RCC 7860 (cell line): Measurements from ENCODE around the gene SNRPD1.
"Not testable (repeated sequence)": the region's sequence is repeated elsewhere in the genome, so short reads cannot be mapped to it uniquely, and the experiment has no call there.

Experiments used
- DNase-seq: peaks from one replicate; pipeline ENCODE4 v3.0.0-alpha.2; 2015; ENCODE audit warnings: low spot score
- FAIRE-seq: peaks from 2 replicates; lab custom pipeline; 2012; peaks lifted over from hg19 to GRCh38; lab: Jason Lieb, UNC

Gene SNRPD1

DNA sequence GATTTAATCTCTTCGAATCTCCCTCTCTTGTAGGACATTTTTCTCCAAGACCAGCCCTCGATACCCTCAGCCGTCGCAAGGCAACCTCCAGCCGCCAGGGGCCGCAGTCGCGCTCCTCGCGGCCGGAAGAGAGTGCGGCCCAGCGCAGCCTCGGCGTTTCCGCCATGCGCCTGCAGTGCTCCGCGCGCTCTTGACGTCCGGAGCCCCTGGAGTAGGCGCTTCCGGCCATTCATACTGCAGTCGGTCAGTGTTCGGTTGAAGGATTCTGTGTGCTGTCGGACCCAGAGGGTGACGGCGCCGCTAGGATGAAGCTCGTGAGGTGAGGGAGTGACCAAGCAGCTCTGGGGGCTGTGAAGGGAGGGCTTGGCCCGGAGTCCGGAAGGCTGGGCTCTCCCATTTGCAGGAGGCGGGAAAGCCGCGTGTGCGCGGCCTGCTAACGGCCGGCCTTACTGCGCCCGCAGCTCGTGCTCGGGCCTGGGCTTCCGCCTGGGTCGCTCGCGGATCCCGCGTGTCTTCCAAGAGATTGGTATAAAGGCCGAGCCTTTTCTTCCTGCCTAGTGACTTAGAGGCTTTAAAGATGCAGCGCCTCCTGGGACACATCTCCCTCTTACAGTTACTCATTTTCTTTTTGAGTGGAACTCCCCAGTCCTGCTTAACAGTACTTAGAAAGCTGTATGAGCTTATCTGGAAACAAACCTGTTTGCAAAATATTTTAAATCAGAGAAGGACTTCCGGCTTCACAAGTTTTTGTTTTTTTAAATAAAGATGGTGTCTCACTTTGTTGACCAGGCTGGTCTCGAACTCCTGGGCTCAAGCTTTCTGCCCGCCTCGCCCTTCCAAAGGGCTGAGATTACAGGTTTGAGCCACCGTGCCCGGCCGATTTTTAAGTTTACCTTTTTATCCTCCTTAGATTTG lies at the start of gene SNRPD1:
SNRPD1 (plus strand) TSS at position 190 of the 915 bp plus-strand sequence; CDS start at position 306, 116 bp downstream.
- no peak for FAIRE-seq
- peak; percentile 78 for DNase-seq

GRCh38 chr18:21571772-21572171 lies 40.3 kb upstream of the SNRPD1 start:
- FAIRE-seq (no peak), DNase-seq (no peak)

DNA sequence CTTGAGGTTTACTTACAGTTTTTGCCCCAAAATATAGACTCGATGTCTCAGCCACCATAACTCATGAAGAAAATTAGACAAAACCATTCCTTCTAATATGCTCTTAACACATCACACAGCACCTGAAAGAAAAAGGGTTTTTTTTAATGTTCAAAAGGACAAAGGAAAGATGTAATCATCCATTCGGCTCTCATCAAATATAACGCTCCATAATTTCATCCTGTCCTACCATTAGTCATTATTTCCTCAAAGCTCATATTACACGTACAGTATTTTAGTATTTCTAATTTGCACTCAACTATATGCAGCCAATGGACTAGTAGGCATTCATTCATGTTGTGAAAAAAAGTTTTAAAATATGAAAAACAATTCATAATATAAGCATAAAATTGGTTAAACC lies 36.5 kb upstream of the SNRPD1 start:
- DNase-seq: no peak
- no peak for FAIRE-seq

GRCh38 chr18:21584391-21584790 lies 27.7 kb upstream of the SNRPD1 start:
- no peak for DNase-seq
- no peak for FAIRE-seq

GRCh38 chr18:21592361-21592760 lies 19.8 kb upstream of the SNRPD1 start:
- not testable (repeated sequence) for DNase-seq, FAIRE-seq

DNA sequence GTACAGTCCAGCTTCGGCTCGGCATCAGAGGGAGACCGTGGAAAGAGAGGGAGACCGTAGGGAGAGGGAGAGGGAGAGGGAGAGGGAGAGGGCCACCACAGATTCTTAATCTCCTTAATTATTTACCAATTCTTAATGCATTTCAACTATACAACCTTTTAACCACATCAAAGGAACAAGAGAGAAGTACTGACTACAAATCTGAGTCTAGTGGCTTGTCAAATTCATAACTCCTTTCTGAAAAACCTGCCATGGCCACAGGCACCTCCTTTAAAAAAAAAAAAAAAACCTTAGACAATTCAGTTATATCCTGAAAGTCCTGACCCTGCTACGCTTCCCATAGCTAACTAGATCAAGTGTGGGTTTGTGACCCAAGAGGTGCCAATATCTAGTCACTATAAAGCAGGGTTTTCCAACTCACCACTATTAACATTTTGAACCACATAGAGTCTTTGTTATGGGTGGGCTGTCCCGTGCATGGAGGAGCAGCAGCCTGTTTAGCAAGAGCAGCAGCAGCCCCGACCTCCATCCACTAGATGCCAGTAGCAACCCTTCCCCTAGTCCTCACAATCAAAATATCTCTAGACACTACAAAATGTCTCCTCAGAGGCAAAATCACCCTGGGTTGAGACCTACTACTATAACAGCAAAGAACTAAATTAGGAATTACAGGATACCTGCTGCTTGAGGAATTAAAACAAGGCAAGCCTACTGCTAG lies 18.4 kb upstream of the SNRPD1 start:
- DNase-seq: no peak
- no peak for FAIRE-seq

DNA sequence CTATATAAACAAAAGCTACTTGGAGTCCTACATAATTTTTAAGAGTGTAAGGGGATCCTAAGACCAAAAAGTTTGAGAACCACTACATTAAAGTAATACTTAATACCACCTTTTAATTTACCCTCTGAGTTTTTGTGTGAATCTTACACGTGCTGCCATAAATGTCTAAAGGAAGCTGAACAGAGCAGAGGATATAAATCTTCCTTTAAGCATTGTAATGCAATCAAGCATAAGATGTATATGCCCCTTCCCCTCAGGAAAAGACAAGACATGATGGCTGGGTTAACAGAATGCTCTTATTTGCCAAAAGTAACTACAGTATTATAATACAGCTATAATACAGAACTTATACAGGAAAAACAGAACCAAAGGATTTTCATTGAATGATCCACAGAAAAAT lies 14.5 kb upstream of the SNRPD1 start:
- DNase-seq (no peak), FAIRE-seq (no peak)

GRCh38 chr18:21598726-21599584 lies 13.2 kb upstream of the SNRPD1 start:
- DNase-seq (peak; percentile 41), FAIRE-seq (no peak)

DNA sequence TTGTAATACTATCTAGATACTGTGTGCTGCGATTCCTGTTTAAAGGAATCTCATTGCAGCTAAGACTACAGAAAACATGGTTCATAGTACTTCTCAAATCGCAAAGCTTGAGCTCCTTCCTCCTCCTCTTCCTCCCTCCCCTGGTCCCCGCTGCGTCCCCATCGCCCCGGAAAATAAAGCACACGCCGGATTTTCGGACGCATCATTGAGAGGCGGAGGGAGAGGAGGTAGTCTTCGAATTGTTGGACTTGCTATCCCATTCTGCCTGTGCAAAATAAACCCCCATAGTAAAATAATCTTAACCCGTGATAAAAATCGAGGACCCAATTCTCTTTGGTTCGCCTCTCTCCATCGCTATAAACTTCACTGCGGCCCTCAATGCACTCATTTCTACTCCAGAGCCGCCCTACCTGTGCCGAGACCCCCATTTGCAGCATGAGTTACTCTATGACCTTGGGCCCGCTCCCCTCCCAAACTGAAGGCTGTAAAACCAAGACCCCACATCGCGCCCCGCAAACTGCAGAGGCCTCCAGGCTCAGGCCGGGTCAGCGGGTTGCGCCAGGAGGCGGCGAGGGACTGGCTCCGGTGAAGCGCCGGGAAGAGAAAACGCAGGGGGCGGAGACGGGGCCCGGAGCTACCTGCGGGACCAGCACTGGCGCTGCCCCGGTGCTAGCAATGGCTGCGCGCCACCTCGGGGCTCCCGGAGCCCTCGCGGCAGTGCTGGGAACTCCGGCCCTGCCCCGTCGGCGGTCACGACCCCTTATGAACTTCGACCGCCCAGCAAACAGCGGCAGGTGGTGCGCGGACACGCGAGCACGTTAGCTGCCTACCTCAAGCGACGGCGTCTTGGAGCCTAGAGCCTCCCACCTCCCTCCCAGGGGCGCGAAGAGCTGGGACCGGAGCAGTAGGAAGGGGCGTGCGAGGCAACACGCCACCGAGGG lies 12.3 kb upstream of the SNRPD1 start:
- DNase-seq (no peak), FAIRE-seq (no peak)

DNA sequence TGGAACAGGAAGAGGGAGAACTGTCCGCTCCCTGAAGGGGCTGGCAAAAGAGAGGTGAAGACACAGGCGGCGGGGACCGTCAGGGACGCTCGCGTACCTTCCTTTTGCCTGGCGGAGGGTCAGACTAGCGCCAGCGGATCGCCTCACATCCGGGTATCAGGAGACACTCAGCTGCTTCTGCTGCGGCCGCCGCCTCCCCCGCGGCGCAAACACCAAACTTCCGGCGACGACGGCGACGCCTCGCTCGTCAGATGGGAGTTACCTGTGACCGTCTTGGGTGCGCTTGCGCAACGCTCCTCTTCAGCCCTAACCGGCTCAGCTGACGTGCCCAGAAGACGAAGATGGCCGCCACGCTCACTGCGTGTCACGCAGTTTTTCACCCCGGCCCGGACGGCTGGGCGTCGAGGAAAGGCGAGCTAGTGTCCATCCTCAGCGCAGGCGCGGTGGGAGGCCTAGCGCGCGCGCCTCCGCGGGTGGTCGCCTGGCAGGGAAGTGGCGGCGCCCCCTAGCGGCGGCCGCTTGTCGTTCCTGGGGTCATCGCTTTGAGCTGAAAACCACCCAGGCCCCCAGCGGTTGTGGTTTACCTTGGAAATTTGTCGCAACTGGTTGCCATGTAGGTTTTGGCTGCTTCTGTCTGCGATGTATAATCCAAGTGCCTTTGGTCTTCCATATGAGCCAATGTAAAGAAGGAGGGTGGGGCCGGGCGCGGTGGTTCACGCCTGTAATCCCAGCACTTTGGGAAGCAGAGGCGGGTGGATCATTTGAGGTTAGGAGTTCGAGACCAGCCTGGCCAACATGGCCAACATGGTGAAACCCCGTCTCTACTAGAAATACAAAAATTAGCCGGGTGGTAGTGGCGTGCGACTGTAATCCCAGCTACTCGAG lies 11.3 kb upstream of the SNRPD1 start, which contains the start of gene ESCO1:
ESCO1 (minus strand) TSS at position 179 of the 885 bp plus-strand sequence. CDS start 25,861 bp downstream, outside the sequence.
- FAIRE-seq (peak; percentile 38), DNase-seq (peak; percentile 97)

- no peak for FAIRE-seq
- DNase-seq: no peak
Observed at GRCh38 chr18:21602299-21602587, 9.9 kb upstream of the SNRPD1 start.

GRCh38 chr18:21604671-21605070 lies 7.4 kb upstream of the SNRPD1 start:
- no peak for DNase-seq
- FAIRE-seq: no peak

DNA sequence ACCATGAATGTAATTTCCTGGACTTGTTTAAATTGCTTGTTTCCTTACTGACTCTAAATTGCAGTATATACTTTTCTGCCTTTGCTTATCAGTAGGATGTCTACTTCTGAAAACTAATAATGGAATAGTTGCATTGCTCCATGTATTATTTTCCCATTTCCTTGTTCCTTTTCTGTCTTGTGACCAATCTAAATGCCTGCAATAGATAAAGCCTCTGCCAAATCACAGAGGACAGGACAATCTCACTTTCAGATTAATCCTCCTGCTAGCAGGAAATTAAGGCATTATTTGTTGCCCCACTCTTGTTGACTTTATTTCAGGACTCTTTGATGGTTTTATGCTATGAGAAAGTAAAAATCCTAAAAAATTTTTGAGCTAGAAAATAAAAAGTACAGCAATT lies 6.9 kb upstream of the SNRPD1 start:
- DNase-seq (no peak), FAIRE-seq (no peak)

GRCh38 chr18:21611401-21612124 lies 551 bp upstream of the SNRPD1 start:
- not testable (repeated sequence) for DNase-seq

DNA sequence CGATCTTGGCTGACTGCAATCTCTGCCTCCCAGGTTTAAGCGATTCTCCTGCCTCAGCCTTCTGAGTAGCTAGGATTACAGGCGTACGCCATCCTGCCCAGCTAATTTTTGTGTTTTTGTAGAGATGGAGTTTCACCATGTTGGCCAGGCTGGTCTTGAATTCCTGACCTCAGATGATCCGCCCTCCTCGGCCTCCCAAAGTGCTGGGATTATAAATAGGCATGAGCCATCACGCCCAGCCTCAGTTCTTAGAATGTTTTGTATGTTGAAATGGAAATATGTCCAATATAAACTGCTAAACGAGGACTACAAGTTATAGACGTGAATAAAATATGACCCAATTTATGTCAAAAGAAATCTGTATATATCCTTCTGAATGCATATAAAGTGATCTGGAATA lies 9.5 kb downstream of the SNRPD1 start:
- not testable (repeated sequence) for FAIRE-seq, DNase-seq

More at GRCh38 chr18:21611401-21612124, 551 bp upstream of the SNRPD1 start:
- FAIRE-seq: not testable (repeated sequence)

DNA sequence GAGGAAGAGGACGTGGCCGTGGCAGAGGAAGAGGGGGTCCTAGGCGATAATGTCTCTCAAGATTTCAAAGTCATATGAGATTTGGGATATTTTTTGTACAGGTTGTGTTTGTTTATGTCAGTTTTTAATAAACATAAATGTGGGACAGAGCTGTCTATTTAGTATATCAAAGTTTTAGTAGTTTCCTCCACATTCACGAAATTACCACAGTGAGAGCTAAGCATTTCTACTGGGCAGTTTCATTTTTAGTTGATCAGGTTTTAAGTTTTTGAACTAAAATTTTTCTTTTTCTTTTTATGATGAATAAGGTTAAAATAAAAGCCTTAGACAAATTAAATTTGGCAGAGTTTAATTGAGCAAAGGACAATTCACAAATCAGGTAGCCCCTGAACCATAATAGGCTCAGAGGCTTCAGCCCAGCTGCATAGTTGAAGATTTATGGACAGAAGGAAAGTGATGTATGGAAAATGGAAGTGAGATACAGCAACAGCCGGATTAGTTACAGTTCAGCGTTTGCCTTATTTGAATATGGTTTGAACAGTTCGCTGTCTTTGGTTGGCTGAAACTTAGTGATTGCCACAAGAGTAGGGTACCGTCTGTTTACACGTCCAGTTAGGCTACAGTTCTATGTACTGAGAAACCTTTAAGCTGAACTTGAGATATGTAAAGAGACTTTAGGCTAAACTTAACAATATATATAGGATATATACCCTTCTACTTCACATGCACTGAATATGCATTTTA lies 17.1 kb downstream of the SNRPD1 start:
- FAIRE-seq (no peak), DNase-seq (no peak)

GRCh38 chr18:21632393-21632792 lies 20.3 kb downstream of the SNRPD1 start:
- DNase-seq: no peak
- FAIRE-seq: no peak
